GM10847 (cell line): ENCODE data around the gene PPFIA2.

ENCODE experiments used
- POLR2A ChIP-seq: IDR thresholded peaks from 2 replicates; pipeline ENCODE4 v1.6.1; 2011; ENCODE audit not compliant: insufficient read length; ENCODE audit errors: extremely low read depth

The PPFIA2 gene

GRCh38 chr12:81253360-81253759, 505.8 kb downstream of the PPFIA2 start:
- no peak for TF ChIP-seq POLR2A

- TF ChIP-seq POLR2A, result no peak
These were observed 506.9 kb downstream of the PPFIA2 start for GRCh38 chr12:81252228-81252627.

- TF ChIP-seq POLR2A, result no peak
These were observed 509.2 kb downstream of the PPFIA2 start for GRCh38 chr12:81249976-81250375.

GRCh38 chr12:81245907-81246570, 513.1 kb downstream of the PPFIA2 start:
- no peak for TF ChIP-seq POLR2A

GRCh38 chr12:81245458-81245857, 513.7 kb downstream of the PPFIA2 start:
- no peak for TF ChIP-seq POLR2A

GRCh38 chr12:81231574-81232368, 527.4 kb downstream of the PPFIA2 start:
- no peak for TF ChIP-seq POLR2A

- TF ChIP-seq POLR2A, result no peak
These were observed 529.4 kb downstream of the PPFIA2 start for GRCh38 chr12:81229759-81230158.

GRCh38 chr12:81224626-81225025, 534.5 kb downstream of the PPFIA2 start:
- TF ChIP-seq POLR2A, result no peak

- TF ChIP-seq POLR2A, result no peak
These were observed 536.1 kb downstream of the PPFIA2 start for GRCh38 chr12:81222846-81223592.

GRCh38 chr12:81221681-81222080, 537.5 kb downstream of the PPFIA2 start:
- TF ChIP-seq POLR2A, result no peak

- no peak for TF ChIP-seq POLR2A
These were observed 542.4 kb downstream of the PPFIA2 start for GRCh38 chr12:81216739-81217138.

GRCh38 chr12:81212996-81213696, 546.0 kb downstream of the PPFIA2 start:
- no peak for TF ChIP-seq POLR2A

- no peak for TF ChIP-seq POLR2A
These were observed 547.8 kb downstream of the PPFIA2 start for GRCh38 chr12:81211306-81211705.

GRCh38 chr12:81209012-81209411, 550.1 kb downstream of the PPFIA2 start:
- TF ChIP-seq POLR2A, result no peak

- TF ChIP-seq POLR2A, result no peak
These were observed 550.8 kb downstream of the PPFIA2 start for GRCh38 chr12:81208187-81208911.
